H9 (cell line): ENCODE results near the gene RNF183. TPM values are rescaled to one million over a fixed set of nuclear protein-coding genes. Genes with fewer than 3 reads are reported as not detected.

Experiments used
- DNase-seq: peaks from one replicate; pipeline ENCODE4 v3.0.0-alpha.2; 2017
- H2AFZ ChIP-seq: one replicate; pipeline ENCODE4 v1.6.1; 2013; ENCODE audit warnings: mild to moderate bottlenecking, low read length, control low read depth, moderate library complexity
- H2AK5ac ChIP-seq: 2 replicates; pipeline ENCODE4 v1.6.1; 2013; ENCODE audit warnings: low read length, control low read depth, mixed read lengths; ENCODE audit not compliant: insufficient read length
- H2BK120ac ChIP-seq: one replicate; pipeline ENCODE4 v1.6.1; 2013; ENCODE audit warnings: low read depth, mild to moderate bottlenecking, low read length, control low read depth, inconsistent platforms; ENCODE audit not compliant: poor library complexity, severe bottlenecking
- H2BK12ac ChIP-seq: 2 replicates; pipeline ENCODE4 v1.6.1; 2013; ENCODE audit warnings: low read length, control low read depth, mixed read lengths, low read depth; ENCODE audit not compliant: insufficient read length
- H2BK15ac ChIP-seq: 2 replicates; pipeline ENCODE4 v1.6.1; 2013; ENCODE audit warnings: low read depth, low read length, control low read depth
- H2BK20ac ChIP-seq: one replicate; pipeline ENCODE4 v1.6.1; 2013; ENCODE audit warnings: low read depth, mild to moderate bottlenecking, low read length, control low read depth, inconsistent platforms; ENCODE audit not compliant: poor library complexity, severe bottlenecking
- H2BK5ac ChIP-seq: 2 replicates; pipeline ENCODE4 v1.6.1; 2013; ENCODE audit warnings: low read length, control low read depth, mixed read lengths; ENCODE audit not compliant: insufficient read length
- H3K14ac ChIP-seq: 2 replicates; pipeline ENCODE4 v1.6.1; 2013; ENCODE audit warnings: low read length, control low read depth; ENCODE audit not compliant: insufficient read depth
- H3K18ac ChIP-seq: 2 replicates; pipeline ENCODE4 v1.6.1; 2013; ENCODE audit warnings: low read depth, mild to moderate bottlenecking, mixed read lengths, low read length, control low read depth; ENCODE audit not compliant: insufficient read length
- H3K23ac ChIP-seq: 2 replicates; pipeline ENCODE4 v1.6.1; 2013; ENCODE audit warnings: low read length, control low read depth, mixed read lengths, low read depth; ENCODE audit not compliant: insufficient read length
- H3K23me2 ChIP-seq: 2 replicates; pipeline ENCODE4 v1.6.1; 2013; ENCODE audit warnings: low read depth, mild to moderate bottlenecking, mixed read lengths, low read length, control low read depth; ENCODE audit not compliant: insufficient read length, poor library complexity, severe bottlenecking
- H3K27ac ChIP-seq: 2 replicates; pipeline ENCODE4 v1.5.1; 2013; ENCODE audit warnings: low read length, control low read depth, mixed read lengths, low read depth; ENCODE audit not compliant: insufficient read length
- H3K27me3 ChIP-seq: 2 replicates; pipeline ENCODE4 v1.6.1; 2013; ENCODE audit warnings: low read length, control low read depth, inconsistent platforms; ENCODE audit not compliant: insufficient read depth
- H3K4ac ChIP-seq: 2 replicates; pipeline ENCODE4 v1.6.1; 2013; ENCODE audit warnings: low read depth, mild to moderate bottlenecking, control low read depth, inconsistent platforms, low read length, moderate library complexity
- H3K4me1 ChIP-seq: 2 replicates; pipeline ENCODE4 v1.6.1; 2013; ENCODE audit warnings: low read length, control low read depth, inconsistent platforms; ENCODE audit not compliant: insufficient read depth
- H3K4me2 ChIP-seq: 2 replicates; pipeline ENCODE4 v1.6.1; 2013; ENCODE audit warnings: low read length, control low read depth, mixed read lengths; ENCODE audit not compliant: insufficient read length, insufficient read depth
- H3K56ac ChIP-seq: 2 replicates; pipeline ENCODE4 v1.6.1; 2013; ENCODE audit warnings: low read depth, mild to moderate bottlenecking, mixed read lengths, low read length, control low read depth; ENCODE audit not compliant: insufficient read length
- H3K79me1 ChIP-seq: 2 replicates; pipeline ENCODE4 v1.6.1; 2013; ENCODE audit warnings: low read depth, mild to moderate bottlenecking, moderate library complexity, low read length, control low read depth, inconsistent platforms; ENCODE audit not compliant: insufficient read depth, poor library complexity, severe bottlenecking
- H3K79me2 ChIP-seq: 2 replicates; pipeline ENCODE4 v1.6.1; 2013; ENCODE audit warnings: low read length, control low read depth, inconsistent platforms; ENCODE audit not compliant: insufficient read depth
- H3K9ac ChIP-seq: 2 replicates; pipeline ENCODE4 v1.6.1; 2013; ENCODE audit warnings: low read length, control low read depth, mixed read lengths; ENCODE audit not compliant: insufficient read length; ENCODE audit errors: extremely low read depth
- H3K9me3 ChIP-seq: one replicate; pipeline ENCODE4 v1.6.1; 2013; ENCODE audit warnings: low read depth, low read length, inconsistent platforms; ENCODE audit not compliant: control insufficient read depth
- H3T11ph ChIP-seq: one replicate; pipeline ENCODE4 v1.6.1; 2013; ENCODE audit warnings: mild to moderate bottlenecking, low read length, control low read depth, inconsistent platforms
- H4K20me1 ChIP-seq: one replicate; pipeline ENCODE4 v1.6.1; 2013; ENCODE audit not compliant: control insufficient read depth, insufficient read length, insufficient read depth
- H4K5ac ChIP-seq: 2 replicates; pipeline ENCODE4 v1.6.1; 2013; ENCODE audit warnings: low read depth, mild to moderate bottlenecking, mixed read lengths, low read length, control low read depth; ENCODE audit not compliant: insufficient read length
- H4K8ac ChIP-seq: replicated peaks from 2 replicates; pipeline ENCODE4 v1.6.1; 2013; ENCODE audit warnings: low read length, control low read depth, mixed read lengths, low read depth; ENCODE audit not compliant: insufficient read length
- H4K91ac ChIP-seq: 2 replicates; pipeline ENCODE4 v1.6.1; 2013; ENCODE audit warnings: low read depth, mild to moderate bottlenecking, moderate library complexity, mixed read lengths, low read length, control low read depth; ENCODE audit not compliant: insufficient read length
- H3K27ac Mint-ChIP-seq, 3 experiments: 2 replicates in 2 of 3; 3 replicates in 1 of 3; pipeline ENCODE4 v1.8.0; 2020 to 2021; ENCODE audit warnings: mixed read lengths in 3 of 3, mild to moderate bottlenecking in 1 of 3, moderate library complexity in 1 of 3
- H3K27me3 Mint-ChIP-seq: 2 replicates; pipeline ENCODE4 v1.8.0; 2021; ENCODE audit warnings: low read depth, mild to moderate bottlenecking, moderate library complexity, mixed read lengths
- H3K36me3 Mint-ChIP-seq, 3 experiments: 2 replicates in 2 of 3; 3 replicates in 1 of 3; pipeline ENCODE4 v1.8.0; 2020 to 2021; ENCODE audit warnings: low read depth in 3 of 3, mixed read lengths in 3 of 3; ENCODE audit not compliant: insufficient read depth in 1 of 3
- H3K4me1 Mint-ChIP-seq, 2 experiments: 2 replicates each; pipeline ENCODE4 v1.8.0; 2020; ENCODE audit warnings: mixed read lengths in 2 of 2
- H3K4me3 Mint-ChIP-seq, 2 experiments: 2 replicates in 1 of 2; 3 replicates in 1 of 2; pipeline ENCODE4 v1.8.0; 2020 to 2021; ENCODE audit warnings: mild to moderate bottlenecking in 2 of 2, mixed read lengths in 2 of 2, moderate library complexity in 1 of 2
- H3K9me3 Mint-ChIP-seq, 2 experiments: 2 replicates in 1 of 2; 3 replicates in 1 of 2; pipeline ENCODE4 v1.8.0; 2020; ENCODE audit warnings: mild to moderate bottlenecking in 2 of 2, mixed read lengths in 2 of 2, moderate library complexity in 1 of 2
- CTCF ChIP-seq: fragments of 200-600 bp; sonication (generic); conservative IDR thresholded peaks from 3 replicates; pipeline ENCODE4 v1.8.0; 2021; ENCODE audit warnings: antibody characterized with exemption, mild to moderate bottlenecking
- WGBS: extraction: QIAGEN DNeasy Blood & Tissue Kit; methylation state at CpG from one replicate; pipeline ENCODE4 v1.1.7; 2013; ENCODE audit warnings: missing lambda C conversion rate, low lambda C conversion rate, mixed read lengths; ENCODE audit not compliant: insufficient read length; ENCODE audit errors: extremely low coverage; 5-methylcytosine and 5-hydroxymethylcytosine counted together
- total RNA-seq: library from RNA; stranded (reverse); gene quantifications from 2 replicates; pipeline ENCODE4 v1.2.1, GENCODE V29; 2021

Gene RNF183
- total RNA-seq, 1 experiment from 2014 or later, result 0.33 TPM

- no peak overlapping the region for H4K8ac ChIP-seq
- no peak overlapping the region for H3K14ac ChIP-seq
- H2BK120ac ChIP-seq, result no peak overlapping the region
- H2AFZ ChIP-seq, result no peak overlapping the region
- no peak overlapping the region for H3K23ac ChIP-seq
- no peaks in the 10 kb centered on the region for H3K4me1 ChIP-seq
- H2BK15ac ChIP-seq, result no peak overlapping the region
- H3K27ac Mint-ChIP-seq, result no peak overlapping the region
- H3K23me2 ChIP-seq, result peaks cover 9% of the 10 kb centered on the region
- no peak overlapping the region for H3T11ph ChIP-seq
- H3K4ac ChIP-seq, result no peak overlapping the region
- H2AK5ac ChIP-seq, result no peak overlapping the region
- no peak overlapping the region for H3K56ac ChIP-seq
- no peaks in the 10 kb centered on the region for H4K20me1 ChIP-seq
- no CpG with 5 or more reads among the region's 2 CpGs for WGBS
- no peaks in the 10 kb centered on the region for H3K9me3 ChIP-seq
- H4K5ac ChIP-seq, result no peak overlapping the region
- peaks cover 0 to 7% of the 10 kb centered on the region in 2 experiments for H3K4me1 Mint-ChIP-seq
- no peak overlapping the region for H3K18ac ChIP-seq
- H3K9me3 Mint-ChIP-seq, result no peaks in the 10 kb centered on the region; a peak in 1 of 5 replicates
- H3K27me3 Mint-ChIP-seq, result peaks cover 32% of the 10 kb centered on the region
- no peak overlapping the region for H3K27ac ChIP-seq
- no peaks in the 10 kb centered on the region for H3K79me2 ChIP-seq
- no peaks in the 10 kb centered on the region; the same call in 1 of the 2 replicates for H3K27me3 ChIP-seq
- TF ChIP-seq CTCF, result no peak
- no peak overlapping the region for H3K4me3 Mint-ChIP-seq
- H2BK5ac ChIP-seq, result no peak overlapping the region
- H3K79me1 ChIP-seq, result no peaks in the 10 kb centered on the region
- H4K91ac ChIP-seq, result no peak overlapping the region
- no peak overlapping the region for H3K9ac ChIP-seq
- H3K4me2 ChIP-seq, result no peak overlapping the region
- H2BK12ac ChIP-seq, result no peak overlapping the region
- no peak for DNase-seq
- no peak overlapping the region for H2BK20ac ChIP-seq
- no peaks in the 10 kb centered on the region for H3K36me3 Mint-ChIP-seq
Measured at GRCh38 chr9:113337714-113338113, 34.5 kb upstream of the RNF183 start.
